K562 (cell line): ENCODE measurements around the gene USP37.

ENCODE experiments used
- ATF3 ChIP-seq, 2 experiments: fragments of 450-650 bp in 1 of 2; sonication (generic) in 1 of 2; formaldehyde crosslinking in 1 of 2; IDR thresholded peaks in 1 of 2; conservative IDR thresholded peaks in 1 of 2; 2 replicates each; pipeline versions ENCODE4 v1.6.1 to v1.8.1; 2016 to 2023; ENCODE audit warnings: mild to moderate bottlenecking in 2 of 2, moderate library complexity in 2 of 2, inconsistent platforms in 1 of 2, missing genetic modification reagents in 1 of 2
- CEBPG ChIP-seq, 3 experiments: fragments of 200-800 bp in 1 of 3; sonication (Bioruptor generic) in 1 of 3; sonication (generic) in 1 of 3; formaldehyde crosslinking in 1 of 3; IDR thresholded peaks in 2 of 3; conservative IDR thresholded peaks in 1 of 3; 2 replicates each; pipeline versions ENCODE4 v1.6.1 to v1.8.0; 2016 to 2022; ENCODE audit warnings: missing compliant biosample characterization in 2 of 3, missing genetic modification characterization in 2 of 3, mild to moderate bottlenecking in 1 of 3, missing genetic modification reagents in 1 of 3
- CREB1 ChIP-seq, 2 experiments: sonication (generic) in 1 of 2; formaldehyde crosslinking in 1 of 2; IDR thresholded peaks; 2 replicates each; pipeline versions ENCODE4 v1.6.1 to v1.8.0; 2012 to 2022; ENCODE audit warnings: inconsistent platforms in 1 of 2, mild to moderate bottlenecking in 1 of 2, missing genetic modification reagents in 1 of 2, moderate library complexity in 1 of 2
- CTCF ChIP-seq, 3 experiments: IDR thresholded peaks in 2 of 3; conservative IDR thresholded peaks in 1 of 3; 2 replicates each; pipeline ENCODE4 v1.5.1; 2011 to 2012; ENCODE audit warnings: low read length in 3 of 3, mild to moderate bottlenecking in 3 of 3, control low read depth in 2 of 3, improper control_type of control experiment in 1 of 3, inconsistent platforms in 1 of 3, low read depth in 1 of 3, mixed read lengths in 1 of 3, moderate library complexity in 1 of 3; ENCODE audit not compliant: insufficient read depth in 2 of 3
- NFE2L1 ChIP-seq: fragments of 450-650 bp; IDR thresholded peaks from 2 replicates; pipeline ENCODE4 v1.6.1; 2016; ENCODE audit warnings: missing genetic modification characterization, low read depth, mild to moderate bottlenecking, missing compliant biosample characterization, moderate library complexity, borderline replicate concordance
- SMAD1 ChIP-seq: fragments of 150-350 bp; IDR thresholded peaks from 2 replicates; pipeline ENCODE4 v1.6.1; 2014; ENCODE audit warnings: low read length, low read depth; ENCODE audit not compliant: partially characterized antibody
- ZBED1 ChIP-seq: IDR thresholded peaks from 2 replicates; pipeline ENCODE4 v1.6.1; 2014

GRCh38 chr2:218500501-218501060, 67.6 kb downstream of the USP37 start:
- no peak for TF ChIP-seq ZBED1
- no peak for TF ChIP-seq CEBPG (CRISPR knock-in tag; IDR thresholded peaks at IDR 0.05)
- no peak for TF ChIP-seq CEBPG (tag; conservative IDR thresholded peaks at IDR 0.05 in 1 of 2, IDR thresholded peaks at IDR 0.05 in 1 of 2)
- TF ChIP-seq CREB1 (IDR thresholded peaks at IDR 0.05) = no peak
- no peak for TF ChIP-seq CREB1 (CRISPR knock-in tag; IDR thresholded peaks at IDR 0.05)
- no peak for TF ChIP-seq CTCF (IDR thresholded peaks at IDR 0.05 in 2 of 3, conservative IDR thresholded peaks at IDR 0.05 in 1 of 3; ENCODE audit: insufficient read depth in 2 of 3, low read depth in 1 of 3, low read length in 3 of 3)
- TF ChIP-seq NFE2L1 (tag) = no peak
- TF ChIP-seq ATF3 (IDR thresholded peaks at IDR 0.05) = no peak
- TF ChIP-seq ATF3 (CRISPR knock-in tag; conservative IDR thresholded peaks at IDR 0.05) = no peak
- TF ChIP-seq SMAD1 = no peak
